H9 (cell line): ENCODE results near the gene RETREG3. TPM values are rescaled to one million over a fixed set of nuclear protein-coding genes. Genes with fewer than 3 reads are reported as not detected.
A peak's percentile ranks its signal among the peaks of the same experiment; 100 is the strongest.
"Not testable (repeated sequence)": the region's sequence is repeated elsewhere in the genome, so short reads cannot be mapped to it uniquely, and the experiment has no call there.

Experiments used
- DNase-seq: peaks from one replicate; pipeline ENCODE4 v3.0.0-alpha.2; 2017
- H2AFZ ChIP-seq: one replicate; pipeline ENCODE4 v1.6.1; 2013; ENCODE audit warnings: mild to moderate bottlenecking, low read length, control low read depth, moderate library complexity
- H2AK5ac ChIP-seq: 2 replicates; pipeline ENCODE4 v1.6.1; 2013; ENCODE audit warnings: low read length, control low read depth, mixed read lengths; ENCODE audit not compliant: insufficient read length
- H2BK120ac ChIP-seq: one replicate; pipeline ENCODE4 v1.6.1; 2013; ENCODE audit warnings: low read depth, mild to moderate bottlenecking, low read length, control low read depth, inconsistent platforms; ENCODE audit not compliant: poor library complexity, severe bottlenecking
- H2BK12ac ChIP-seq: 2 replicates; pipeline ENCODE4 v1.6.1; 2013; ENCODE audit warnings: low read length, control low read depth, mixed read lengths, low read depth; ENCODE audit not compliant: insufficient read length
- H2BK15ac ChIP-seq: 2 replicates; pipeline ENCODE4 v1.6.1; 2013; ENCODE audit warnings: low read depth, low read length, control low read depth
- H2BK20ac ChIP-seq: one replicate; pipeline ENCODE4 v1.6.1; 2013; ENCODE audit warnings: low read depth, mild to moderate bottlenecking, low read length, control low read depth, inconsistent platforms; ENCODE audit not compliant: poor library complexity, severe bottlenecking
- H2BK5ac ChIP-seq: 2 replicates; pipeline ENCODE4 v1.6.1; 2013; ENCODE audit warnings: low read length, control low read depth, mixed read lengths; ENCODE audit not compliant: insufficient read length
- H3K14ac ChIP-seq: 2 replicates; pipeline ENCODE4 v1.6.1; 2013; ENCODE audit warnings: low read length, control low read depth; ENCODE audit not compliant: insufficient read depth
- H3K18ac ChIP-seq: 2 replicates; pipeline ENCODE4 v1.6.1; 2013; ENCODE audit warnings: low read depth, mild to moderate bottlenecking, mixed read lengths, low read length, control low read depth; ENCODE audit not compliant: insufficient read length
- H3K23ac ChIP-seq: 2 replicates; pipeline ENCODE4 v1.6.1; 2013; ENCODE audit warnings: low read length, control low read depth, mixed read lengths, low read depth; ENCODE audit not compliant: insufficient read length
- H3K23me2 ChIP-seq: 2 replicates; pipeline ENCODE4 v1.6.1; 2013; ENCODE audit warnings: low read depth, mild to moderate bottlenecking, mixed read lengths, low read length, control low read depth; ENCODE audit not compliant: insufficient read length, poor library complexity, severe bottlenecking
- H3K27ac ChIP-seq: 2 replicates; pipeline ENCODE4 v1.5.1; 2013; ENCODE audit warnings: low read length, control low read depth, mixed read lengths, low read depth; ENCODE audit not compliant: insufficient read length
- H3K27me3 ChIP-seq: 2 replicates; pipeline ENCODE4 v1.6.1; 2013; ENCODE audit warnings: low read length, control low read depth, inconsistent platforms; ENCODE audit not compliant: insufficient read depth
- H3K4ac ChIP-seq: 2 replicates; pipeline ENCODE4 v1.6.1; 2013; ENCODE audit warnings: low read depth, mild to moderate bottlenecking, control low read depth, inconsistent platforms, low read length, moderate library complexity
- H3K4me1 ChIP-seq: 2 replicates; pipeline ENCODE4 v1.6.1; 2013; ENCODE audit warnings: low read length, control low read depth, inconsistent platforms; ENCODE audit not compliant: insufficient read depth
- H3K4me2 ChIP-seq: 2 replicates; pipeline ENCODE4 v1.6.1; 2013; ENCODE audit warnings: low read length, control low read depth, mixed read lengths; ENCODE audit not compliant: insufficient read length, insufficient read depth
- H3K56ac ChIP-seq: 2 replicates; pipeline ENCODE4 v1.6.1; 2013; ENCODE audit warnings: low read depth, mild to moderate bottlenecking, mixed read lengths, low read length, control low read depth; ENCODE audit not compliant: insufficient read length
- H3K79me1 ChIP-seq: 2 replicates; pipeline ENCODE4 v1.6.1; 2013; ENCODE audit warnings: low read depth, mild to moderate bottlenecking, moderate library complexity, low read length, control low read depth, inconsistent platforms; ENCODE audit not compliant: insufficient read depth, poor library complexity, severe bottlenecking
- H3K79me2 ChIP-seq: 2 replicates; pipeline ENCODE4 v1.6.1; 2013; ENCODE audit warnings: low read length, control low read depth, inconsistent platforms; ENCODE audit not compliant: insufficient read depth
- H3K9ac ChIP-seq: 2 replicates; pipeline ENCODE4 v1.6.1; 2013; ENCODE audit warnings: low read length, control low read depth, mixed read lengths; ENCODE audit not compliant: insufficient read length; ENCODE audit errors: extremely low read depth
- H3K9me3 ChIP-seq: one replicate; pipeline ENCODE4 v1.6.1; 2013; ENCODE audit warnings: low read depth, low read length, inconsistent platforms; ENCODE audit not compliant: control insufficient read depth
- H3T11ph ChIP-seq: one replicate; pipeline ENCODE4 v1.6.1; 2013; ENCODE audit warnings: mild to moderate bottlenecking, low read length, control low read depth, inconsistent platforms
- H4K20me1 ChIP-seq: one replicate; pipeline ENCODE4 v1.6.1; 2013; ENCODE audit not compliant: control insufficient read depth, insufficient read length, insufficient read depth
- H4K5ac ChIP-seq: 2 replicates; pipeline ENCODE4 v1.6.1; 2013; ENCODE audit warnings: low read depth, mild to moderate bottlenecking, mixed read lengths, low read length, control low read depth; ENCODE audit not compliant: insufficient read length
- H4K8ac ChIP-seq: replicated peaks from 2 replicates; pipeline ENCODE4 v1.6.1; 2013; ENCODE audit warnings: low read length, control low read depth, mixed read lengths, low read depth; ENCODE audit not compliant: insufficient read length
- H4K91ac ChIP-seq: 2 replicates; pipeline ENCODE4 v1.6.1; 2013; ENCODE audit warnings: low read depth, mild to moderate bottlenecking, moderate library complexity, mixed read lengths, low read length, control low read depth; ENCODE audit not compliant: insufficient read length
- H3K27ac Mint-ChIP-seq, 3 experiments: 2 replicates in 2 of 3; 3 replicates in 1 of 3; pipeline ENCODE4 v1.8.0; 2020 to 2021; ENCODE audit warnings: mixed read lengths in 3 of 3, mild to moderate bottlenecking in 1 of 3, moderate library complexity in 1 of 3
- H3K27me3 Mint-ChIP-seq: 2 replicates; pipeline ENCODE4 v1.8.0; 2021; ENCODE audit warnings: low read depth, mild to moderate bottlenecking, moderate library complexity, mixed read lengths
- H3K36me3 Mint-ChIP-seq, 3 experiments: 2 replicates in 2 of 3; 3 replicates in 1 of 3; pipeline ENCODE4 v1.8.0; 2020 to 2021; ENCODE audit warnings: low read depth in 3 of 3, mixed read lengths in 3 of 3; ENCODE audit not compliant: insufficient read depth in 1 of 3
- H3K4me1 Mint-ChIP-seq, 2 experiments: 2 replicates each; pipeline ENCODE4 v1.8.0; 2020; ENCODE audit warnings: mixed read lengths in 2 of 2
- H3K4me3 Mint-ChIP-seq, 2 experiments: 2 replicates in 1 of 2; 3 replicates in 1 of 2; pipeline ENCODE4 v1.8.0; 2020 to 2021; ENCODE audit warnings: mild to moderate bottlenecking in 2 of 2, mixed read lengths in 2 of 2, moderate library complexity in 1 of 2
- H3K9me3 Mint-ChIP-seq, 2 experiments: 2 replicates in 1 of 2; 3 replicates in 1 of 2; pipeline ENCODE4 v1.8.0; 2020; ENCODE audit warnings: mild to moderate bottlenecking in 2 of 2, mixed read lengths in 2 of 2, moderate library complexity in 1 of 2
- CTCF ChIP-seq: fragments of 200-600 bp; sonication (generic); conservative IDR thresholded peaks from 3 replicates; pipeline ENCODE4 v1.8.0; 2021; ENCODE audit warnings: antibody characterized with exemption, mild to moderate bottlenecking
- WGBS: extraction: QIAGEN DNeasy Blood & Tissue Kit; methylation state at CpG from one replicate; pipeline ENCODE4 v1.1.7; 2013; ENCODE audit warnings: missing lambda C conversion rate, low lambda C conversion rate, mixed read lengths; ENCODE audit not compliant: insufficient read length; ENCODE audit errors: extremely low coverage; 5-methylcytosine and 5-hydroxymethylcytosine counted together
- total RNA-seq: library from RNA; stranded (reverse); gene quantifications from 2 replicates; pipeline ENCODE4 v1.2.1, GENCODE V29; 2021

RETREG3 gene
- total RNA-seq, 1 experiment from 2014 or later, result 47.3 TPM

- Histone ChIP-seq H2BK15ac (no peak overlapping the region), H3K27me3 (no peaks in the 10 kb centered on the region), H3K9ac (no peak overlapping the region), H3K4me1 (no peaks in the 10 kb centered on the region; the same call in 1 of the 2 replicates), H2AFZ (no peak overlapping the region), H4K8ac (no peak overlapping the region), H2BK120ac (no peak overlapping the region), H2BK5ac (no peak overlapping the region), H3K9me3 (no peaks in the 10 kb centered on the region), H3K14ac (no peak overlapping the region), H3K27ac (no peak overlapping the region), H4K91ac (no peak overlapping the region), H4K20me1 (no peaks in the 10 kb centered on the region), H3T11ph (no peak overlapping the region), H3K4ac (no peak overlapping the region), H3K79me2 (no peaks in the 10 kb centered on the region), H3K23ac (no peak overlapping the region), H3K18ac (no peak overlapping the region), H3K79me1 (no peaks in the 10 kb centered on the region), H3K23me2 (peaks cover 5% of the 10 kb centered on the region), H4K5ac (no peak overlapping the region), H2AK5ac (no peak overlapping the region), H3K4me2 (no peak overlapping the region), H2BK12ac (no peak overlapping the region), H2BK20ac (no peak overlapping the region), H3K56ac (no peak overlapping the region)
- H3K36me3 Mint-ChIP-seq, result peaks cover 2 to 29% (median 27%) of the 10 kb centered on the region in 3 experiments; a peak in 6 of 7 replicates
- peak overlapping the region in 1 of 3 experiments; percentile 90; a peak in 1 of 7 replicates for H3K27ac Mint-ChIP-seq
- H3K9me3 Mint-ChIP-seq, result no peaks in the 10 kb centered on the region
- no peaks in the 10 kb centered on the region; the same call in 1 of the 2 replicates for H3K27me3 Mint-ChIP-seq
- TF ChIP-seq CTCF, result no peak
- no CpG with 5 or more reads among the region's 17 CpGs for WGBS
- DNase-seq, result no peak
- peaks cover 4 to 12% of the 10 kb centered on the region in 2 experiments; a peak in 3 of 4 replicates for H3K4me1 Mint-ChIP-seq
- H3K4me3 Mint-ChIP-seq, result no peak overlapping the region
Measured at GRCh38 chr17:42541041-42541833, 67.9 kb downstream of the RETREG3 start.

GRCh38 chr17:42540558-42540957, 68.6 kb downstream of the RETREG3 start:
- not testable (repeated sequence) for H3K4ac ChIP-seq, H3K56ac ChIP-seq, H3K9me3 ChIP-seq, H2AFZ ChIP-seq, H3K14ac ChIP-seq, H4K91ac ChIP-seq, H3K4me2 ChIP-seq, H4K8ac ChIP-seq, H3K9me3 Mint-ChIP-seq, H3K23ac ChIP-seq, H2BK5ac ChIP-seq, H3K23me2 ChIP-seq, H4K5ac ChIP-seq, H2BK120ac ChIP-seq, H3K4me3 Mint-ChIP-seq, H2AK5ac ChIP-seq, H3K27ac ChIP-seq, H4K20me1 ChIP-seq, H3K79me2 ChIP-seq, H3K9ac ChIP-seq, H3K18ac ChIP-seq, H3K79me1 ChIP-seq, H2BK15ac ChIP-seq, H2BK12ac ChIP-seq, H3K4me1 ChIP-seq, H3K27me3 Mint-ChIP-seq, H3K27me3 ChIP-seq, DNase-seq, H2BK20ac ChIP-seq, H3T11ph ChIP-seq
- WGBS, result no CpG with 5 or more reads among the region's 4 CpGs
- Mint-ChIP-seq H3K27ac (0 out of 7 replicates have a peak overlapping the region, but pooled peaks of 1 of the 3 experiments have one; percentile 12), H3K36me3 (peaks cover 2 to 29% (median 27%) of the 10 kb centered on the region in 3 experiments; a peak in 6 of 7 replicates), H3K4me1 (peaks cover 6 to 15% of the 10 kb centered on the region in 2 experiments)
